HCT116 (cell line): Measurements from ENCODE around the gene ZNF536. TPM values are rescaled to one million over a fixed set of nuclear protein-coding genes. Genes with fewer than 3 reads are reported as not detected.

ENCODE experiments used
- ATAC-seq: fragments of 200-7000 bp; cut with Tn5 transposase; 2 replicates; pipeline ENCODE4 v1.9.1; 2020; ENCODE audit warnings: mild to moderate bottlenecking, moderate library complexity
- BruUV-seq: library from RNA; stranded (reverse); fragments of 400-500 nt; replicated peaks from 2 replicates; lab custom pipeline; 2021; lab: Mats Ljungman, UMichigan
- CTCF ChIA-PET: fragments of 300-600 bp; sonication (Branson Sonifier 250); formaldehyde crosslinking; loops from one replicate; lab custom pipeline; 2021; ENCODE audit warnings: antibody characterized with exemption; lab: Charles Lee
- POLR2A ChIA-PET: fragments of 300-600, 350-600 bp; sonication (Branson Sonifier 250); formaldehyde crosslinking; loops from one replicate; lab custom pipeline; 2021; ENCODE audit warnings: antibody characterized with exemption; lab: Charles Lee
- RAD21 ChIA-PET, 2 experiments: fragments of 300-600 bp; sonication (Branson Sonifier 250); formaldehyde crosslinking; loops; one replicate each; lab custom pipeline; 2023; ENCODE audit warnings: low total read pairs in 2 of 2; ENCODE audit not compliant: uncharacterized antibody in 2 of 2, unreplicated experiment in 2 of 2, low non-redundant PET in 1 of 2; lab: Charles Lee
- DNase-seq: peaks from one replicate; pipeline ENCODE4 v3.0.0-alpha.2; 2010; ENCODE audit warnings: low read depth, low spot score
- H2AFZ ChIP-seq: fragments of 200-600 bp; shearing (Covaris generic), sonication (generic); 2 replicates; pipeline ENCODE4 v1.6.1; 2017; ENCODE audit warnings: low read depth, mixed run types, mixed read lengths, antibody characterized with exemption, low read length; ENCODE audit not compliant: poor library complexity, severe bottlenecking
- H3K27ac ChIP-seq: 2 replicates; pipeline ENCODE4 v1.5.1; 2012; ENCODE audit warnings: low read depth, low read length
- H3K27me3 ChIP-seq: fragments of 200-600 bp; sonication (generic); 2 replicates; pipeline ENCODE4 v1.6.1; 2016; ENCODE audit warnings: mixed run types, low read length, mixed read lengths; ENCODE audit not compliant: insufficient read depth
- H3K36me3 ChIP-seq, 2 experiments: fragments of 200-500 bp in 1 of 2; fragments of 200-600 bp in 1 of 2; sonication (Bioruptor generic) in 1 of 2; sonication (generic) in 1 of 2; 2 replicates each; pipeline versions ENCODE4 v1.5.1 to v1.6.1; 2014 to 2016; ENCODE audit warnings: low read length in 2 of 2, inconsistent platforms in 1 of 2, mixed read lengths in 1 of 2, mixed run types in 1 of 2; ENCODE audit not compliant: insufficient read depth in 2 of 2, control insufficient read depth in 1 of 2
- H3K4me1 ChIP-seq, 2 experiments: fragments of 200-600 bp in 1 of 2; sonication (generic) in 1 of 2; 2 replicates each; pipeline versions ENCODE4 v1.5.1 to v1.6.1; 2012 to 2017; ENCODE audit warnings: low read length in 2 of 2, inconsistent platforms in 1 of 2, mild to moderate bottlenecking in 1 of 2, mixed read lengths in 1 of 2, mixed run types in 1 of 2, moderate library complexity in 1 of 2; ENCODE audit not compliant: insufficient read depth in 2 of 2, control insufficient read depth in 1 of 2
- H3K4me2 ChIP-seq: fragments of 200-600 bp; sonication (generic); 2 replicates; pipeline ENCODE4 v1.6.1; 2017; ENCODE audit warnings: mixed run types, low read length, mixed read lengths
- H3K4me3 ChIP-seq, 2 experiments: fragments of 200-600 bp in 1 of 2; sonication (generic) in 1 of 2; replicated peaks in 1 of 2; 2 replicates each; pipeline ENCODE4 v1.5.1; 2011 to 2016; ENCODE audit warnings: low read length in 2 of 2, control low read depth in 1 of 2, low read depth in 1 of 2, mild to moderate bottlenecking in 1 of 2, mixed read lengths in 1 of 2, mixed run types in 1 of 2
- H3K79me2 ChIP-seq: fragments of 200-600 bp; sonication (generic); 2 replicates; pipeline ENCODE4 v1.6.1; 2017; ENCODE audit warnings: mild to moderate bottlenecking, mixed run types, low read length, moderate library complexity, mixed read lengths; ENCODE audit not compliant: insufficient read depth
- H3K9ac ChIP-seq: fragments of 200-600 bp; sonication (generic); 2 replicates; pipeline ENCODE4 v1.6.1; 2016; ENCODE audit warnings: low read length, mixed read lengths
- H3K9me2 ChIP-seq: fragments of 200-600 bp; sonication (generic), shearing (Covaris generic); 2 replicates; pipeline ENCODE4 v1.6.1; 2017; ENCODE audit warnings: mixed run types, mild to moderate bottlenecking, moderate library complexity; ENCODE audit not compliant: insufficient read depth
- H3K9me3 ChIP-seq, 2 experiments: fragments of 200-500 bp in 1 of 2; fragments of 200-600 bp in 1 of 2; sonication (Bioruptor generic) in 1 of 2; sonication (generic) in 1 of 2; 2 replicates each; pipeline ENCODE4 v1.6.1; 2014 to 2017; ENCODE audit warnings: low read length in 2 of 2, mixed read lengths in 2 of 2, inconsistent platforms in 1 of 2, low read depth in 1 of 2, mild to moderate bottlenecking in 1 of 2, mixed run types in 1 of 2, moderate library complexity in 1 of 2; ENCODE audit not compliant: control insufficient read depth in 1 of 2, insufficient read depth in 1 of 2
- H4K20me1 ChIP-seq: fragments of 200-600 bp; sonication (generic), shearing (Covaris generic); 2 replicates; pipeline ENCODE4 v1.6.1; 2017; ENCODE audit warnings: mixed run types, mild to moderate bottlenecking, moderate library complexity; ENCODE audit not compliant: insufficient read depth
- CBX3 ChIP-seq: IDR thresholded peaks from 2 replicates; pipeline ENCODE4 v1.6.1; 2012; ENCODE audit warnings: low read depth
- CEBPB ChIP-seq: IDR thresholded peaks from 2 replicates; pipeline ENCODE4 v1.6.1; 2012; ENCODE audit warnings: low read depth
- CTCF ChIP-seq, 3 experiments: fragments of 200-600 bp in 1 of 3; sonication (generic) in 1 of 3; IDR thresholded peaks in 2 of 3; conservative IDR thresholded peaks in 1 of 3; 2 replicates each; pipeline ENCODE4 v1.5.1; 2012 to 2017; ENCODE audit warnings: low read depth in 2 of 3, low read length in 2 of 3, antibody characterized with exemption in 1 of 3, borderline replicate concordance in 1 of 3, control low read depth in 1 of 3, mild to moderate bottlenecking in 1 of 3, mixed read lengths in 1 of 3, mixed run types in 1 of 3, moderate library complexity in 1 of 3; ENCODE audit not compliant: insufficient read depth in 1 of 3
- ELF1 ChIP-seq: IDR thresholded peaks from 2 replicates; pipeline ENCODE4 v1.6.1; 2012; ENCODE audit warnings: low read depth, borderline replicate concordance
- EZH2 ChIP-seq: fragments of 200-600 bp; sonication (generic); IDR thresholded peaks from 2 replicates; pipeline ENCODE4 v1.6.1; 2017; ENCODE audit warnings: antibody characterized with exemption, mixed run types
- SIN3A ChIP-seq: IDR thresholded peaks from 2 replicates; pipeline ENCODE4 v1.6.1; 2012; ENCODE audit warnings: low read depth
- SP1 ChIP-seq: IDR thresholded peaks from 2 replicates; pipeline ENCODE4 v1.6.1; 2012; ENCODE audit warnings: low read depth
- YY1 ChIP-seq: IDR thresholded peaks from 2 replicates; pipeline ENCODE4 v1.6.1; 2011; ENCODE audit warnings: low read length, low read depth, moderate library complexity, mild to moderate bottlenecking; ENCODE audit not compliant: insufficient replicate concordance; ENCODE audit errors: extremely low read depth
- intact Hi-C: fragments of 100-400 bp; cut with micrococcal nuclease; formaldehyde crosslinking; loops from 2 replicates; pipeline ENCODE4 v1.10.0; 2022
- total RNA-seq: library from RNA; stranded (reverse); gene quantifications from one replicate; pipeline ENCODE4 v1.2.1, GENCODE V29; 2021; ENCODE audit not compliant: unreplicated experiment
- TF ChIP-seq, protein P1 (sequence below): IDR thresholded peaks from 2 replicates; pipeline ENCODE4 v1.6.1; 2012

ZNF536 gene
- total RNA-seq, 1 experiment from 2014 or later = not detected

- H3K4me1 ChIP-seq = no peaks in the 10 kb centered on the region
- POLR2A ChIA-PET = no interaction called here
- RAD21 ChIA-PET = no interaction called here
- H3K9ac ChIP-seq = no peak overlapping the region
- H3K27me3 ChIP-seq = peaks cover 12% of the 10 kb centered on the region; the same call in 1 of the 2 replicates
- H3K36me3 ChIP-seq = no peaks in the 10 kb centered on the region
- no TSS peak for BruUV-seq
- H3K9me2 ChIP-seq = no peaks in the 10 kb centered on the region
- TF ChIP-seq, protein P1, sequence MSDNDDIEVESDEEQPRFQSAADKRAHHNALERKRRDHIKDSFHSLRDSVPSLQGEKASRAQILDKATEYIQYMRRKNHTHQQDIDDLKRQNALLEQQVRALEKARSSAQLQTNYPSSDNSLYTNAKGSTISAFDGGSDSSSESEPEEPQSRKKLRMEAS = no peak
- TF ChIP-seq SIN3A = no peak
- TF ChIP-seq YY1 = no peak
- TF ChIP-seq ELF1 = no peak
- TF ChIP-seq EZH2 = no peak
- TF ChIP-seq CEBPB = no peak
- no peak for TF ChIP-seq CBX3
- no peak for TF ChIP-seq CTCF (IDR thresholded peaks at IDR 0.05 in 2 of 3, conservative IDR thresholded peaks at IDR 0.05 in 1 of 3; ENCODE audit: borderline replicate concordance in 1 of 3, insufficient read depth in 1 of 3, low read depth in 2 of 3, low read length in 2 of 3)
- no peak for TF ChIP-seq SP1
- TF ChIP-seq, all 23 proteins: peak for 0
- Histone ChIP-seq H4K20me1 (no peaks in the 10 kb centered on the region), H3K4me3 (no peak overlapping the region), H3K9me3 (no peaks in the 10 kb centered on the region), H3K79me2 (no peaks in the 10 kb centered on the region), H3K27ac (no peak overlapping the region), H3K4me2 (no peak overlapping the region), H2AFZ (no peak overlapping the region)
- ATAC-seq (no peak), DNase-seq (no peak)
- intact Hi-C loops = no loop called here
- CTCF ChIA-PET = no interaction called here
These were observed 156.7 kb downstream of the ZNF536 start for GRCh38 chr19:30528919-30529318.
